DMS 273 (cell line): Measurements from ENCODE around the gene CLCA2.
A peak's percentile ranks its signal among the peaks of the same experiment; 100 is the strongest.

Experiments used
- DNase-seq: peaks from one replicate; lab custom pipeline; 2025; ENCODE audit not compliant: unreplicated experiment; lab: John Stamatoyannopoulos, UW

The CLCA2 gene

GRCh38 chr1:86423873-86424272, at the start of gene CLCA2:
Gene CLCA2, plus strand, starts transcription at chr1:86424171. Its CDS starts 77 bp downstream, at chr1:86424248.
- DNase-seq: no peak

- DNase-seq: no peak
These were observed 48.3 kb upstream of the CLCA2 start for GRCh38 chr1:86375688-86376087.

- no peak for DNase-seq
These were observed 46.6 kb upstream of the CLCA2 start for GRCh38 chr1:86377341-86377740.

- no peak for DNase-seq
These were observed 45.2 kb upstream of the CLCA2 start for GRCh38 chr1:86378813-86379212.

- DNase-seq: peak; percentile 64
These were observed 43.6 kb upstream of the CLCA2 start for GRCh38 chr1:86380257-86380861.

- DNase-seq: no peak
These were observed 42.7 kb upstream of the CLCA2 start for GRCh38 chr1:86381223-86381622.

GRCh38 chr1:86382878-86383277, 41.1 kb upstream of the CLCA2 start:
- DNase-seq: no peak

- DNase-seq: no peak
These were observed 35.9 kb upstream of the CLCA2 start for GRCh38 chr1:86387916-86388627.

GRCh38 chr1:86388777-86389176, 35.2 kb upstream of the CLCA2 start:
- DNase-seq: no peak

- no peak for DNase-seq
These were observed 34.7 kb upstream of the CLCA2 start for GRCh38 chr1:86389307-86389706.

GRCh38 chr1:86394416-86394815, 29.6 kb upstream of the CLCA2 start:
- DNase-seq: no peak

GRCh38 chr1:86395751-86396497, 28.0 kb upstream of the CLCA2 start, which contains the start of gene ODF2L:
Gene ODF2L, minus strand, starts transcription at chr1:86396323. Its CDS starts 9,296 bp downstream, at chr1:86387027.
- peak; percentile 88 for DNase-seq

- DNase-seq: no peak
These were observed 27.5 kb upstream of the CLCA2 start for GRCh38 chr1:86396498-86396890.

GRCh38 chr1:86409416-86410021, 14.5 kb upstream of the CLCA2 start:
- DNase-seq: peak; percentile 2

- DNase-seq: no peak
These were observed 13.1 kb upstream of the CLCA2 start for GRCh38 chr1:86410879-86411278.

- DNase-seq: no peak
These were observed 7.6 kb upstream of the CLCA2 start for GRCh38 chr1:86416343-86416742.

- DNase-seq: peak; percentile 31
These were observed 4.6 kb upstream of the CLCA2 start for GRCh38 chr1:86419277-86419903.

- DNase-seq: no peak
These were observed 2.2 kb upstream of the CLCA2 start for GRCh38 chr1:86421601-86422280.

- no peak for DNase-seq
These were observed 498 bp upstream of the CLCA2 start for GRCh38 chr1:86423473-86423872.

- DNase-seq: no peak
These were observed 5.3 kb downstream of the CLCA2 start for GRCh38 chr1:86429122-86429725.
